ENCODE data around the gene MNT. TPM values are rescaled to one million over a fixed set of nuclear protein-coding genes. Genes with fewer than 3 reads are reported as not detected.

Gene MNT
- total RNA-seq, 1 donor from 2014 or later = 9.0 TPM

DNA sequence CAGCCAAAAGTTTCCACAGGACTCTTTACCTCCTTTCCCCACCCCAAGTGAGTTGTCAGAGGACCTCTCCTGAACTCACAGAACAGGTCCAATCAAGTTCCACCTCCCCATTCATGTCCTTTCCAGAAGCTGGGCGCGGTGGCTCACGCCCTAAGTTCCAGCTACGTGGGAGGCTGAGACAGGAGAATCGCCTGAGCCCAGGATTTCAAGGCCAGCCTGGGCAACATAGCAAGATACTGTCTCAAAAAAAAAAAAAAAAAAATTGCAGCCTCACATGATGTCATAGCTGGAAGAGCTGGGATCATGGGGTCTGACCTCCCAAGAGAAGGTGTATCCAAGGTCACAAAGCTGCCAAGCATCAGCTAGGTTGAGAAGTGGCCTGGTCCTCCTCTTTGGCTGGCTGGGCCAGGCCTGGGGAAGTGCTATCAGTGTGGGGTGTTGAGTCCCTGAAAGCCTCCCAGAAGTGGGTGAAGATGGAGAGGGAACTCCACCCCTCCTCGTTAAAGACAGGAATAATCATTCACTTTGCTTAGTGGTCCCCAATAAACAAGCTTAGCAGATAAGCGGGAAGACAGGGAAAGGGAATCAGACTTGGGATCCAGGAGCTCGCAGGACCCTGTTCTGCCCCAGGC, 5.5 kb upstream of the MNT start:
- no peak overlapping the region for H3K4me3 ChIP-seq (ENCODE audit: low read depth, low read length)
- TF ChIP-seq, protein P1, sequence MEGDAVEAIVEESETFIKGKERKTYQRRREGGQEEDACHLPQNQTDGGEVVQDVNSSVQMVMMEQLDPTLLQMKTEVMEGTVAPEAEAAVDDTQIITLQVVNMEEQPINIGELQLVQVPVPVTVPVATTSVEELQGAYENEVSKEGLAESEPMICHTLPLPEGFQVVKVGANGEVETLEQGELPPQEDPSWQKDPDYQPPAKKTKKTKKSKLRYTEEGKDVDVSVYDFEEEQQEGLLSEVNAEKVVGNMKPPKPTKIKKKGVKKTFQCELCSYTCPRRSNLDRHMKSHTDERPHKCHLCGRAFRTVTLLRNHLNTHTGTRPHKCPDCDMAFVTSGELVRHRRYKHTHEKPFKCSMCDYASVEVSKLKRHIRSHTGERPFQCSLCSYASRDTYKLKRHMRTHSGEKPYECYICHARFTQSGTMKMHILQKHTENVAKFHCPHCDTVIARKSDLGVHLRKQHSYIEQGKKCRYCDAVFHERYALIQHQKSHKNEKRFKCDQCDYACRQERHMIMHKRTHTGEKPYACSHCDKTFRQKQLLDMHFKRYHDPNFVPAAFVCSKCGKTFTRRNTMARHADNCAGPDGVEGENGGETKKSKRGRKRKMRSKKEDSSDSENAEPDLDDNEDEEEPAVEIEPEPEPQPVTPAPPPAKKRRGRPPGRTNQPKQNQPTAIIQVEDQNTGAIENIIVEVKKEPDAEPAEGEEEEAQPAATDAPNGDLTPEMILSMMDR (conservative IDR thresholded peaks at IDR 0.05; ENCODE audit: low read depth, low read length) = no peak
- DNase-seq (ENCODE audit: low read depth) = no peak

DNA sequence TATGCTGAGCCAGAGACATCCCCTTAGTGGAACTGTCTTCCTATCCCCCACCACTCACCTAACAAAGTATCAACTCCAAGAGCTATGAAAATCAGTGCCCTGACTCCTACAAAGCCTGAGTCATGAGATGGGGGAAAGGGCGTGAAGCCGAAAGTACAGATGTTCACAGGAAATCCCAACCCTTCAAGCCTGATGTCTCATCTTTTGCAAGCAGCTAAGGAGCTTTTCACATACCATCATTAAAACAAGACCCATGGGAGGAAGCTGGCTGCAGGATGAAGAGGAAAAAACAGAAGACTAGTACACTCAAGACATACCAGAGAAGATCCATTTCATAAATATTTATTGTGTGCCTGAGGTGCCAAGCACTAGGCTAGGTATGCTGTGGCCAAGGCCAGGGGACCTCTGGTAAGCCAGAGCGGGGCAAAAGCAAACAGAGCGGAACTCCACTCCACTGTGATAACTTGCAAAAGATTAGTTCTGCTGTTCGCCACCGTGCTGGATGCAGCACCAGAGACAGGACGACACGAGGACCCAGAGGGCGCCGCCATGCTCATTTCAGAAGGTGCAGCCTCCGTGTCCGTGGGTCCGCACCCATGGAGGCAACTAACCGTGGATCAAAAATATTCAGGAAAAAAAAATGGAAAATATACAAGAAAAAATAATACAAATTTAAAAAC, 4.5 kb upstream of the MNT start:
- TF ChIP-seq, protein P1 (conservative IDR thresholded peaks at IDR 0.05; ENCODE audit: low read depth, low read length) = no peak
- H3K4me3 ChIP-seq (ENCODE audit: low read depth, low read length) = no peak overlapping the region
- no peak for DNase-seq (ENCODE audit: low read depth)

DNA sequence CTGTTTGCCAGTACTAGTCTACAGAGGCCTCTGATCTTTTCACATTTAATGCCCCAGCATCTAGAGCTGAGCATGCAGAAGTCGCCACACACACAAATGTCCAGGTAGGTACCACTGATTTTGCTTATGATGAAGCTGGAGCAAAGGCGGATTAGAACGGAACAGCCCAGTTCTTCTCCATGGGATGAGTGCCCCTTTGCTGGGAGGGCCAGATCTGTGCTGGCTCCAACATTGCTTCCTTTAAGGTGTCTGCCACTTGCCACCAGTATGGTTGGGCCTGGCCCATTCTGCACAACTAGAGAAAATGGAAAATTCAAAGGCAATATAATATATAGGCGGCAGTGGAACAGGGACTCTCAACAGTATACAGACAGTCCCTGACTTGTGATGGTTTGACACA, 2.2 kb upstream of the MNT start:
- H3K4me3 ChIP-seq (ENCODE audit: low read depth, low read length) = no peak overlapping the region
- DNase-seq (ENCODE audit: low read depth) = no peak
- TF ChIP-seq, protein P1 (conservative IDR thresholded peaks at IDR 0.05; ENCODE audit: low read depth, low read length) = no peak

DNA sequence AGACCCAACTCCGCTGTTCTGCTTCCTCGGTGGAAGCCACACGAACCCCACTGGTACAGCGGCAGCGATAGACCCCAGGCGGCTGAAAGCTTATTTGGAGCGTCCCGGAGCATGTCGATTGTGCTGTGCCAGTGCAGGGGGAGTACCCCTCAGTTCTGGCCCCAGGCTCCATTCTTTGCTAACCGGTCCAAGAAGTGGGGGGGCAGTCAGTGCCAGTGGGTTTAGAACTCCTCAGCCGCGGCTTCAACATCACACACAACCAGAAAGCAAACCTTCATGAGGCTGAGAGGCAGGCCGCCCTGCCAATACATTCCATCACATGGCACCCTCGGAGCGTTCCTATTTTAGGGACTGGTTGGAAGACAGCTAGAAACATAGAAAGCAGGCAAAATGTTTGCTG, 1.7 kb upstream of the MNT start:
- no peak for DNase-seq (ENCODE audit: low read depth)
- peak overlapping the region; percentile 86 for H3K4me3 ChIP-seq (ENCODE audit: low read depth, low read length)
- TF ChIP-seq, protein P1 (conservative IDR thresholded peaks at IDR 0.05; ENCODE audit: low read depth, low read length) = no peak

DNA sequence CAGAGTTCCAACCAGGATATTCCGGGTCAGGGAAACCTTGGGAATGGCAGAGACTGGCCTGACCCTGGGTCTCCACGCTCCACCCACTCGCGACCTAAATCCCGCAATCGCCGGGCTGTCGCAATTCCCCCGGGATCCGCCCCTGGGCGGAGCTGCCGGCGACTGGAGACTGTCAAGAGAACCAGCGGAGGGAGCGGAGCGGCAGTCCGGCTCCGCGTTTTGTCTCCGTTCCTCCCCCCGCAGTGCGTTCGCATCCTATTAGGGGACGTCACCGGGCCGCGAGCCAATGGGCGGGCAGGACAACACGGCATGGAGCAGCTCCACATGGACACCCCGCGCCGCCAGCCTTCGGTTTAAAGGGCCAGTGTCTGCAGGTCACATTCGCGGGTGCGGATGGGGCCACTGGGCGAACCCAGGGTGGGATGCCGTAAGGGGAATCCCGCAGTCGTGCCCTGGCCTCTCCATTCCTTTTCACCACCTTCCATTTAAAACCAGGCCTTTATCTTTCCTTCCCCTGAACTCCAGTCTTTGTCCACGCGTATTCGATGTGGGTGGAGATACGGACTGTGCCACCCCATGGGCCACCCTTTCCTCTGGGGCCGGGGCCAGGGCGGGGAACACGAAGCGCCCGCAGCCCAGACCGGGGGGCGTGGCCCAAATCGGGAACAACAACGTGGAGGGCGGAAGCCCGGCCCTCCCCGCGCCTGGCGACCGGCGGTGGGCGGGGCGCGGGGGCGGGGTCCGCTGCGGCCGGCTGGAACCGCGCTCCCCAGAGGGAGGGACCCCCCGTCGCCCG, 764 bp upstream of the MNT start:
- TF ChIP-seq, protein P1 (conservative IDR thresholded peaks at IDR 0.05; ENCODE audit: low read depth, low read length) = no peak
- peak overlapping the region; percentile 86 for H3K4me3 ChIP-seq (ENCODE audit: low read depth, low read length)
- DNase-seq (ENCODE audit: low read depth) = peak; percentile 88

DNA sequence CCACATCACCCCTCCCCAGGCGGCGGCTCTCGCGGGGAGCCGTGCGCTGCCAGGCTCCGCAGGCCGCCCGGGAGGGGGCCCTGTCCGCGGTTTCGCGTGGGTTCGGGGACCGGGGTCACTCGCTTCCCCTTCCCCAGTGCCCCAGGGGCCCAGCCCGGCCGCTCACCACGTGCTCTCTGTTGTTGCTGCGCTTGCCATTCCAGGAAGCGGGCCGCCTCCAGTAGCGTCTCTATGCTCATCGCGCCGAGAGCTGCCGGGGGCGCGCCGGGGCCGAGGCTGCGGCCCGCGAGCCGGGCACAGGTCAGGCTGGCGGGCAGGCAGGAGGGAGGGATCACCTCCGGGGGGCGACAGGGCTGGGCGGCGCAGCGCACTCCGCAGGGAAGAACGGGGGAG, 390 bp downstream of the MNT start:
- no peak for DNase-seq (ENCODE audit: low read depth)
- H3K4me3 ChIP-seq (ENCODE audit: low read depth, low read length) = peak overlapping the region; percentile 86
- TF ChIP-seq, protein P1 (conservative IDR thresholded peaks at IDR 0.05; ENCODE audit: low read depth, low read length) = no peak

Data from epithelial cell of proximal tubule (primary cell).